ENCODE data around the gene TBX21. TPM values are rescaled to one million over a fixed set of nuclear protein-coding genes. Genes with fewer than 3 reads are reported as not detected.

Gene TBX21
- total and polyA plus RNA-seq, 10 of the 15 experiments (the other 5 are each of a cell fraction or from before 2014, with no cell fraction given), result 0.63 to 9.6 (median 5.0) TPM

DNA sequence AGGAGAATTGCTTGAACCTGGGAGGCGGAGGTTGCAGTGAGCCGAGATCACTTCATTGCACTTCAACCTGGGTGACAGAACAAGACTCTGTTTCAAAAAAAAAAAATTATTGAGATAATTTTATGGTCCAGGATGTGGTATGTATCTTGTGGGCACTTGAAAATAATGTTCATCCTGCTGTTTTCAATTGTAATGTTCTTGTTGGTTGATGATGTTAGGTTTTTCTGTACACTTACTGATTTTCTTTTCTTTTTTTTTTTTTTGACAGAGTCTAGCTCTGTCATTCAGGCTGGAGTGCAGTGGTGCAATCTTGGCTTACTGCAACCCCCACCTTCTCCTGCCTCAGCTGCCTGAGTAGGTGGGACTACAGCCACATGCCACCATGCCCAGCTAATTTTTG, 29.7 kb downstream of the TBX21 start:
- FAIRE-seq (no peak), DNase-seq (ENCODE audit: low read depth, low spot score) (no peak), ATAC-seq (no peak)
- RAD21 ChIA-PET (ENCODE audit: unreplicated experiment), result no interaction called here
- 50% methylated on average over 2 of the region's 2 CpGs for WGBS (ENCODE audit: insufficient coverage, insufficient replicate concordance, low lambda C conversion rate, missing lambda C conversion rate)
- intact Hi-C loops (cut with micrococcal nuclease; ENCODE audit: unreplicated experiment), result no loop called here
- Histone ChIP-seq H3K27me3 (replicated peaks in 1 of 2; ENCODE audit: control insufficient read depth in 2 of 2, insufficient read depth in 2 of 2, low read length in 1 of 2) (no peaks in the 10 kb centered on the region), H3K4me1 (ENCODE audit: control insufficient read depth, insufficient read depth, low read length) (no peaks in the 10 kb centered on the region), H3K9me3 (replicated peaks; ENCODE audit: control insufficient read depth, insufficient read depth, low read length) (no peaks in the 10 kb centered on the region; the same call in 2 of the 3 replicates), H3K4me2 (ENCODE audit: control insufficient read depth, insufficient read depth) (no peak overlapping the region), H3K36me3 (ENCODE audit: control insufficient read depth in 2 of 2, insufficient read depth in 2 of 2, low read length in 1 of 2) (no peaks in the 10 kb centered on the region), H2AFZ (ENCODE audit: control insufficient read depth, low read depth, low read length) (no peak overlapping the region), H3K79me2 (ENCODE audit: control insufficient read depth, insufficient read depth, low read length) (no peaks in the 10 kb centered on the region), H3K4me3 (no peak overlapping the region), H3K27ac (ENCODE audit: control insufficient read depth, insufficient read depth) (no peak overlapping the region), H4K20me1 (ENCODE audit: control insufficient read depth, insufficient read depth) (no peaks in the 10 kb centered on the region), H3K9ac (ENCODE audit: control insufficient read depth, insufficient read depth, low read length) (no peak overlapping the region)
- SMC1A ChIA-PET (ENCODE audit: uncharacterized antibody, unreplicated experiment), result no interaction called here
- in situ Hi-C loops (cut with MboI), result no loop called here
- POLR2A ChIA-PET, result no interaction called here
- CTCF ChIA-PET, result no interaction called here
- no TSS peak for BruUV-seq (replicated peaks)
- no peak for TF ChIP-seq TCF3 (IDR thresholded peaks at IDR 0.05; ENCODE audit: borderline replicate concordance, insufficient read depth, low read depth, low read length)

DNA sequence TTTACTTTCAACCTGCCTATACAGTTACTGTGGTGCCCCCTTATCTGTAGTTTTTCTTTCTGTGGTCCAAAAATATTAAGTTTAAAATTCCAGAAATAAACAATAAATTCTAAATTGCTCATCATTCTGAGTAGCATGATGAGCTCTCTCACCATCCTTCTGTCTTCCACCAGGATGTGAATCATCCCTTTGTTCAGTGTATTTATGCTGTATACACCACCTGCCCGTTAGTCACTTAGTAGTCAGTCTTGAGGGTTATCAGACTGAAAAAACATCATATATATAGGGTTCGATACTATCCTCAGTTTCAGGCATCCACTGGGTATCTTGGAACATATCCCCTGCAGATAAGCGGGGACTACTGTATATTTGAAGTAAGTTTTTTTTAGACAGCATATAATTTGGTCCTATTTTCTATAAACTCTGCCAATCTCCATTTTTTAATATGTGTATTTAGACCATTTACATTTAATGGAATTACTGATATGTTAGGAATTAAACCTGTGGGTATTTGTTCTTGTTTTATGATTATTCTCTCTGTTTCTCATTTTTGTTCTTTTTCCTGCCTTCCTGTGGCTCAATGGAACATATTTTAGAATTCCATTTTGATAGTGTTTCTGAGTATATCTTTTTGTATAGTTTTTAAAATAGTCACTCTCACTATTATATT, 31.0 kb downstream of the TBX21 start:
- intact Hi-C loops (cut with micrococcal nuclease; ENCODE audit: unreplicated experiment), result no loop called here
- H3K79me2 ChIP-seq (ENCODE audit: control insufficient read depth, insufficient read depth, low read length), result no peaks in the 10 kb centered on the region
- H3K27me3 ChIP-seq (replicated peaks in 1 of 2; ENCODE audit: control insufficient read depth in 2 of 2, insufficient read depth in 2 of 2, low read length in 1 of 2), result no peaks in the 10 kb centered on the region
- DNase-seq (ENCODE audit: low read depth, low spot score) (no peak), ATAC-seq (no peak), FAIRE-seq (no peak)
- H3K36me3 ChIP-seq (ENCODE audit: control insufficient read depth in 2 of 2, insufficient read depth in 2 of 2, low read length in 1 of 2), result no peaks in the 10 kb centered on the region
- no peaks in the 10 kb centered on the region; the same call in 2 of the 3 replicates for H3K9me3 ChIP-seq (replicated peaks; ENCODE audit: control insufficient read depth, insufficient read depth, low read length)
- no peak overlapping the region for H2AFZ ChIP-seq (ENCODE audit: control insufficient read depth, low read depth, low read length)
- no peaks in the 10 kb centered on the region for H3K4me1 ChIP-seq (ENCODE audit: control insufficient read depth, insufficient read depth, low read length)
- ChIA-PET CTCF (no interaction called here), SMC1A (ENCODE audit: uncharacterized antibody, unreplicated experiment) (interaction anchor here (0.8 kb wide), 1 partner anchor 17 kb away, joined by 3 read pairs; no protein-coding TSS in a partner anchor), RAD21 (ENCODE audit: unreplicated experiment) (no interaction called here), POLR2A (no interaction called here)
- BruUV-seq (replicated peaks), result no TSS peak
- WGBS (ENCODE audit: insufficient coverage, insufficient replicate concordance, low lambda C conversion rate, missing lambda C conversion rate), result 7% methylated on average over 3 of the region's 3 CpGs
- in situ Hi-C loops (cut with MboI), result no loop called here
- no peak overlapping the region for H3K4me3 ChIP-seq
- H3K9ac ChIP-seq (ENCODE audit: control insufficient read depth, insufficient read depth, low read length), result no peak overlapping the region
- H4K20me1 ChIP-seq (ENCODE audit: control insufficient read depth, insufficient read depth), result no peaks in the 10 kb centered on the region
- no peak overlapping the region for H3K27ac ChIP-seq (ENCODE audit: control insufficient read depth, insufficient read depth)
- H3K4me2 ChIP-seq (ENCODE audit: control insufficient read depth, insufficient read depth), result no peak overlapping the region
- TF ChIP-seq DPF2 (IDR thresholded peaks at IDR 0.05), result no peak
- no peak for TF ChIP-seq SUPT20H (IDR thresholded peaks at IDR 0.05; ENCODE audit: borderline replicate concordance, control insufficient read depth, low read depth, low read length)
- TF ChIP-seq ASH2L (IDR thresholded peaks at IDR 0.05; ENCODE audit: borderline replicate concordance, low read depth), result no peak
- no peak for TF ChIP-seq YBX1 (IDR thresholded peaks at IDR 0.05)
- TF ChIP-seq IKZF1 (conservative IDR thresholded peaks at IDR 0.05), result no peak
- no peak for TF ChIP-seq GABPA (IDR thresholded peaks at IDR 0.05; ENCODE audit: low read depth)
- TF ChIP-seq LARP7 (IDR thresholded peaks at IDR 0.05), result no peak
- no peak for TF ChIP-seq FOS (IDR thresholded peaks at IDR 0.05; ENCODE audit: borderline replicate concordance, extremely low read depth, insufficient read length)
- no peak for TF ChIP-seq POU2F2 (IDR thresholded peaks at IDR 0.05; ENCODE audit: borderline replicate concordance, low read depth, low read length)
- no peak for TF ChIP-seq SP1 (IDR thresholded peaks at IDR 0.05; ENCODE audit: low read depth, low read length)
- TF ChIP-seq, protein P1, sequence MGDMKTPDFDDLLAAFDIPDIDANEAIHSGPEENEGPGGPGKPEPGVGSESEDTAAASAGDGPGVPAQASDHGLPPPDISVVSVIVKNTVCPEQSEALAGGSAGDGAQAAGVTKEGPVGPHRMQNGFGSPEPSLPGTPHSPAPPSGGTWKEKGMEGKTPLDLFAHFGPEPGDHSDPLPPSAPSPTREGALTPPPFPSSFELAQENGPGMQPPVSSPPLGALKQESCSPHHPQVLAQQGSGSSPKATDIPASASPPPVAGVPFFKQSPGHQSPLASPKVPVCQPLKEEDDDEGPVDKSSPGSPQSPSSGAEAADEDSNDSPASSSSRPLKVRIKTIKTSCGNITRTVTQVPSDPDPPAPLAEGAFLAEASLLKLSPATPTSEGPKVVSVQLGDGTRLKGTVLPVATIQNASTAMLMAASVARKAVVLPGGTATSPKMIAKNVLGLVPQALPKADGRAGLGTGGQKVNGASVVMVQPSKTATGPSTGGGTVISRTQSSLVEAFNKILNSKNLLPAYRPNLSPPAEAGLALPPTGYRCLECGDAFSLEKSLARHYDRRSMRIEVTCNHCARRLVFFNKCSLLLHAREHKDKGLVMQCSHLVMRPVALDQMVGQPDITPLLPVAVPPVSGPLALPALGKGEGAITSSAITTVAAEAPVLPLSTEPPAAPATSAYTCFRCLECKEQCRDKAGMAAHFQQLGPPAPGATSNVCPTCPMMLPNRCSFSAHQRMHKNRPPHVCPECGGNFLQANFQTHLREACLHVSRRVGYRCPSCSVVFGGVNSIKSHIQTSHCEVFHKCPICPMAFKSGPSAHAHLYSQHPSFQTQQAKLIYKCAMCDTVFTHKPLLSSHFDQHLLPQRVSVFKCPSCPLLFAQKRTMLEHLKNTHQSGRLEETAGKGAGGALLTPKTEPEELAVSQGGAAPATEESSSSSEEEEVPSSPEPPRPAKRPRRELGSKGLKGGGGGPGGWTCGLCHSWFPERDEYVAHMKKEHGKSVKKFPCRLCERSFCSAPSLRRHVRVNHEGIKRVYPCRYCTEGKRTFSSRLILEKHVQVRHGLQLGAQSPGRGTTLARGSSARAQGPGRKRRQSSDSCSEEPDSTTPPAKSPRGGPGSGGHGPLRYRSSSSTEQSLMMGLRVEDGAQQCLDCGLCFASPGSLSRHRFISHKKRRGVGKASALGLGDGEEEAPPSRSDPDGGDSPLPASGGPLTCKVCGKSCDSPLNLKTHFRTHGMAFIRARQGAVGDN (IDR thresholded peaks at IDR 0.05), result no peak
- TF ChIP-seq TAF1 (IDR thresholded peaks at IDR 0.05; ENCODE audit: borderline replicate concordance, low read depth, low read length), result no peak
- TF ChIP-seq NFYA (IDR thresholded peaks at IDR 0.05; ENCODE audit: borderline replicate concordance, low read depth, low read length), result no peak

Data from GM12878 (cell line).